NCI-H2196 (cell line): Measurements from ENCODE around the gene SOX5.
A peak's percentile ranks its signal among the peaks of the same experiment; 100 is the strongest.

Source experiments
- DNase-seq: peaks from one replicate; lab custom pipeline; 2025; ENCODE audit not compliant: unreplicated experiment; lab: John Stamatoyannopoulos, UW

The SOX5 gene

GRCh38 chr12:23699031-23699430, 250.4 kb downstream of the SOX5 start:
- DNase-seq: no peak

- DNase-seq: no peak
Observed at GRCh38 chr12:23694920-23695319, 254.6 kb downstream of the SOX5 start.

GRCh38 chr12:23694307-23694706, 255.2 kb downstream of the SOX5 start:
- no peak for DNase-seq

- no peak for DNase-seq
Observed at GRCh38 chr12:23687947-23688346, 261.5 kb downstream of the SOX5 start.

- peak; percentile 47 for DNase-seq
Observed at GRCh38 chr12:23686095-23686494, 263.4 kb downstream of the SOX5 start.

GRCh38 chr12:23684121-23684520, 265.3 kb downstream of the SOX5 start:
- DNase-seq: no peak

GRCh38 chr12:23681237-23681636, 268.2 kb downstream of the SOX5 start:
- DNase-seq: no peak

- no peak for DNase-seq
Observed at GRCh38 chr12:23674064-23674463, 275.4 kb downstream of the SOX5 start.

- DNase-seq: no peak
Observed at GRCh38 chr12:23671881-23672280, 277.6 kb downstream of the SOX5 start.

GRCh38 chr12:23670684-23671083, 278.8 kb downstream of the SOX5 start:
- no peak for DNase-seq

- no peak for DNase-seq
Observed at GRCh38 chr12:23669691-23670090, 279.8 kb downstream of the SOX5 start.

- no peak for DNase-seq
Observed at GRCh38 chr12:23666866-23667265, 282.6 kb downstream of the SOX5 start.

- peak; percentile 45 for DNase-seq
Observed at GRCh38 chr12:23662966-23663365, 286.5 kb downstream of the SOX5 start.

- no peak for DNase-seq
Observed at GRCh38 chr12:23659131-23659530, 290.3 kb downstream of the SOX5 start.

GRCh38 chr12:23657598-23657997, 291.9 kb downstream of the SOX5 start:
- no peak for DNase-seq

GRCh38 chr12:23655884-23656283, 293.6 kb downstream of the SOX5 start:
- DNase-seq: no peak

GRCh38 chr12:23655112-23655511, 294.4 kb downstream of the SOX5 start:
- no peak for DNase-seq

- no peak for DNase-seq
Observed at GRCh38 chr12:23648546-23648945, 300.9 kb downstream of the SOX5 start.

- peak; percentile 87 for DNase-seq
Observed at GRCh38 chr12:23640754-23641153, 308.7 kb downstream of the SOX5 start.

- DNase-seq: no peak
Observed at GRCh38 chr12:23634344-23634743, 315.1 kb downstream of the SOX5 start.

GRCh38 chr12:23631786-23632377, 317.6 kb downstream of the SOX5 start:
- no peak for DNase-seq

- DNase-seq: no peak
Observed at GRCh38 chr12:23630524-23630923, 318.9 kb downstream of the SOX5 start.

- no peak for DNase-seq
Observed at GRCh38 chr12:23628806-23629205, 320.7 kb downstream of the SOX5 start.

GRCh38 chr12:23626791-23627190, 322.7 kb downstream of the SOX5 start:
- DNase-seq: no peak
